Suprapubic skin (tissue), 4 donors: ENCODE results near the gene CBY1.

Experiments
- POLR2A ChIP-seq, 2 donors: fragments of 450-650 bp; IDR thresholded peaks; one replicate each; pipeline ENCODE4 v1.6.1; 2017; ENCODE audit warnings: antibody characterized with exemption in 2 of 2, mild to moderate bottlenecking in 2 of 2, moderate library complexity in 2 of 2
- POLR2AphosphoS5 ChIP-seq, 3 donors: sonication (generic); formaldehyde crosslinking; IDR thresholded peaks; one replicate each; pipeline ENCODE4 v1.6.1; 2017; ENCODE audit warnings: antibody characterized with exemption in 3 of 3

GRCh38 chr22:38618682-38619081 is 37.8 kb upstream of the CBY1 start:
- TF ChIP-seq POLR2A (IDR thresholded peaks at IDR 0.05) (no peak), POLR2AphosphoS5 (IDR thresholded peaks at IDR 0.05) (no peak)
